ENCODE measurements around the gene HSD3B7.

HSD3B7 gene

GRCh38 chr16:31005350-31006085, 20.5 kb downstream of the HSD3B7 start:
- TF ChIP-seq REST (IDR thresholded peaks at IDR 0.05; ENCODE audit: low read depth), result no peak

- TF ChIP-seq FOXM1 (IDR thresholded peaks at IDR 0.05; ENCODE audit: borderline replicate concordance, low read depth) (no peak), NFIC (IDR thresholded peaks at IDR 0.05) (no peak), EGR1 (IDR thresholded peaks at IDR 0.05) (no peak), CREB1 (IDR thresholded peaks at IDR 0.05; ENCODE audit: low read depth) (no peak), MAX (IDR thresholded peaks at IDR 0.05) (no peak), CEBPB (IDR thresholded peaks at IDR 0.05) (no peak), EP300 (IDR thresholded peaks at IDR 0.05; ENCODE audit: borderline replicate concordance) (no peak), ZBTB7A (IDR thresholded peaks at IDR 0.05; ENCODE audit: low read depth) (no peak), TAF1 (IDR thresholded peaks at IDR 0.05; ENCODE audit: low read depth) (no peak), RAD21 (IDR thresholded peaks at IDR 0.05; ENCODE audit: low read depth) (no peak)
Measured at GRCh38 chr16:31006086-31006385, 21.0 kb downstream of the HSD3B7 start.

GRCh38 chr16:31006589-31006988, 21.6 kb downstream of the HSD3B7 start:
- TF ChIP-seq TAF1 (IDR thresholded peaks at IDR 0.05; ENCODE audit: low read depth), result no peak

GRCh38 chr16:31007684-31008083, 22.7 kb downstream of the HSD3B7 start:
- no peak for TF ChIP-seq FOXM1 (IDR thresholded peaks at IDR 0.05; ENCODE audit: borderline replicate concordance, low read depth)
- TF ChIP-seq TEAD4 (IDR thresholded peaks at IDR 0.05), result no peak
- no peak for TF ChIP-seq YY1 (IDR thresholded peaks at IDR 0.05; ENCODE audit: low read depth)
- TF ChIP-seq REST (IDR thresholded peaks at IDR 0.05; ENCODE audit: low read depth), result no peak
- no peak for TF ChIP-seq TCF12 (IDR thresholded peaks at IDR 0.05; ENCODE audit: low read depth)
- TF ChIP-seq NFIC (IDR thresholded peaks at IDR 0.05), result no peak
- no peak for TF ChIP-seq USF1 (IDR thresholded peaks at IDR 0.05)
- TF ChIP-seq EGR1 (IDR thresholded peaks at IDR 0.05), result no peak
- no peak for TF ChIP-seq ZBTB7A (IDR thresholded peaks at IDR 0.05; ENCODE audit: low read depth)
- TF ChIP-seq CREB1 (IDR thresholded peaks at IDR 0.05; ENCODE audit: low read depth), result no peak

- TF ChIP-seq CREB1 (IDR thresholded peaks at IDR 0.05; ENCODE audit: low read depth) (no peak), USF1 (IDR thresholded peaks at IDR 0.05) (no peak), EP300 (IDR thresholded peaks at IDR 0.05; ENCODE audit: borderline replicate concordance) (no peak), NFIC (IDR thresholded peaks at IDR 0.05) (no peak), CEBPB (IDR thresholded peaks at IDR 0.05) (no peak), TAF1 (IDR thresholded peaks at IDR 0.05; ENCODE audit: low read depth) (no peak), TCF12 (IDR thresholded peaks at IDR 0.05; ENCODE audit: low read depth) (no peak), REST (IDR thresholded peaks at IDR 0.05; ENCODE audit: low read depth) (no peak), YY1 (IDR thresholded peaks at IDR 0.05; ENCODE audit: low read depth) (no peak), EGR1 (IDR thresholded peaks at IDR 0.05) (no peak), ZBTB7A (IDR thresholded peaks at IDR 0.05; ENCODE audit: low read depth) (no peak), FOXM1 (IDR thresholded peaks at IDR 0.05; ENCODE audit: borderline replicate concordance, low read depth) (no peak), RAD21 (IDR thresholded peaks at IDR 0.05; ENCODE audit: low read depth) (no peak), TEAD4 (IDR thresholded peaks at IDR 0.05) (no peak), MAX (IDR thresholded peaks at IDR 0.05) (no peak)
Measured at GRCh38 chr16:31008149-31008548, 23.1 kb downstream of the HSD3B7 start.

Data from Ishikawa (cell line).